HCT116 (cell line): Measurements from ENCODE around the gene FRRS1L. TPM values are rescaled to one million over a fixed set of nuclear protein-coding genes. Genes with fewer than 3 reads are reported as not detected.

ENCODE experiments used
- ATAC-seq: fragments of 200-7000 bp; cut with Tn5 transposase; 2 replicates; pipeline ENCODE4 v1.9.1; 2020; ENCODE audit warnings: mild to moderate bottlenecking, moderate library complexity
- BruUV-seq: library from RNA; stranded (reverse); fragments of 400-500 nt; replicated peaks from 2 replicates; lab custom pipeline; 2021; lab: Mats Ljungman, UMichigan
- CTCF ChIA-PET: fragments of 300-600 bp; sonication (Branson Sonifier 250); formaldehyde crosslinking; loops from one replicate; lab custom pipeline; 2021; ENCODE audit warnings: antibody characterized with exemption; lab: Charles Lee
- POLR2A ChIA-PET: fragments of 300-600, 350-600 bp; sonication (Branson Sonifier 250); formaldehyde crosslinking; loops from one replicate; lab custom pipeline; 2021; ENCODE audit warnings: antibody characterized with exemption; lab: Charles Lee
- RAD21 ChIA-PET, 2 experiments: fragments of 300-600 bp; sonication (Branson Sonifier 250); formaldehyde crosslinking; loops; one replicate each; lab custom pipeline; 2023; ENCODE audit warnings: low total read pairs in 2 of 2; ENCODE audit not compliant: uncharacterized antibody in 2 of 2, unreplicated experiment in 2 of 2, low non-redundant PET in 1 of 2; lab: Charles Lee
- DNase-seq: peaks from one replicate; pipeline ENCODE4 v3.0.0-alpha.2; 2010; ENCODE audit warnings: low read depth, low spot score
- H2AFZ ChIP-seq: fragments of 200-600 bp; shearing (Covaris generic), sonication (generic); 2 replicates; pipeline ENCODE4 v1.6.1; 2017; ENCODE audit warnings: low read depth, mixed run types, mixed read lengths, antibody characterized with exemption, low read length; ENCODE audit not compliant: poor library complexity, severe bottlenecking
- H3K27ac ChIP-seq: 2 replicates; pipeline ENCODE4 v1.5.1; 2012; ENCODE audit warnings: low read depth, low read length
- H3K27me3 ChIP-seq: fragments of 200-600 bp; sonication (generic); 2 replicates; pipeline ENCODE4 v1.6.1; 2016; ENCODE audit warnings: mixed run types, low read length, mixed read lengths; ENCODE audit not compliant: insufficient read depth
- H3K36me3 ChIP-seq, 2 experiments: fragments of 200-500 bp in 1 of 2; fragments of 200-600 bp in 1 of 2; sonication (Bioruptor generic) in 1 of 2; sonication (generic) in 1 of 2; 2 replicates each; pipeline versions ENCODE4 v1.5.1 to v1.6.1; 2014 to 2016; ENCODE audit warnings: low read length in 2 of 2, inconsistent platforms in 1 of 2, mixed read lengths in 1 of 2, mixed run types in 1 of 2; ENCODE audit not compliant: insufficient read depth in 2 of 2, control insufficient read depth in 1 of 2
- H3K4me1 ChIP-seq, 2 experiments: fragments of 200-600 bp in 1 of 2; sonication (generic) in 1 of 2; 2 replicates each; pipeline versions ENCODE4 v1.5.1 to v1.6.1; 2012 to 2017; ENCODE audit warnings: low read length in 2 of 2, inconsistent platforms in 1 of 2, mild to moderate bottlenecking in 1 of 2, mixed read lengths in 1 of 2, mixed run types in 1 of 2, moderate library complexity in 1 of 2; ENCODE audit not compliant: insufficient read depth in 2 of 2, control insufficient read depth in 1 of 2
- H3K4me2 ChIP-seq: fragments of 200-600 bp; sonication (generic); 2 replicates; pipeline ENCODE4 v1.6.1; 2017; ENCODE audit warnings: mixed run types, low read length, mixed read lengths
- H3K4me3 ChIP-seq, 2 experiments: fragments of 200-600 bp in 1 of 2; sonication (generic) in 1 of 2; replicated peaks in 1 of 2; 2 replicates each; pipeline ENCODE4 v1.5.1; 2011 to 2016; ENCODE audit warnings: low read length in 2 of 2, control low read depth in 1 of 2, low read depth in 1 of 2, mild to moderate bottlenecking in 1 of 2, mixed read lengths in 1 of 2, mixed run types in 1 of 2
- H3K79me2 ChIP-seq: fragments of 200-600 bp; sonication (generic); 2 replicates; pipeline ENCODE4 v1.6.1; 2017; ENCODE audit warnings: mild to moderate bottlenecking, mixed run types, low read length, moderate library complexity, mixed read lengths; ENCODE audit not compliant: insufficient read depth
- H3K9ac ChIP-seq: fragments of 200-600 bp; sonication (generic); 2 replicates; pipeline ENCODE4 v1.6.1; 2016; ENCODE audit warnings: low read length, mixed read lengths
- H3K9me2 ChIP-seq: fragments of 200-600 bp; sonication (generic), shearing (Covaris generic); 2 replicates; pipeline ENCODE4 v1.6.1; 2017; ENCODE audit warnings: mixed run types, mild to moderate bottlenecking, moderate library complexity; ENCODE audit not compliant: insufficient read depth
- H3K9me3 ChIP-seq, 2 experiments: fragments of 200-500 bp in 1 of 2; fragments of 200-600 bp in 1 of 2; sonication (Bioruptor generic) in 1 of 2; sonication (generic) in 1 of 2; 2 replicates each; pipeline ENCODE4 v1.6.1; 2014 to 2017; ENCODE audit warnings: low read length in 2 of 2, mixed read lengths in 2 of 2, inconsistent platforms in 1 of 2, low read depth in 1 of 2, mild to moderate bottlenecking in 1 of 2, mixed run types in 1 of 2, moderate library complexity in 1 of 2; ENCODE audit not compliant: control insufficient read depth in 1 of 2, insufficient read depth in 1 of 2
- H4K20me1 ChIP-seq: fragments of 200-600 bp; sonication (generic), shearing (Covaris generic); 2 replicates; pipeline ENCODE4 v1.6.1; 2017; ENCODE audit warnings: mixed run types, mild to moderate bottlenecking, moderate library complexity; ENCODE audit not compliant: insufficient read depth
- CTCF ChIP-seq, 3 experiments: fragments of 200-600 bp in 1 of 3; sonication (generic) in 1 of 3; IDR thresholded peaks in 2 of 3; conservative IDR thresholded peaks in 1 of 3; 2 replicates each; pipeline ENCODE4 v1.5.1; 2012 to 2017; ENCODE audit warnings: low read depth in 2 of 3, low read length in 2 of 3, antibody characterized with exemption in 1 of 3, borderline replicate concordance in 1 of 3, control low read depth in 1 of 3, mild to moderate bottlenecking in 1 of 3, mixed read lengths in 1 of 3, mixed run types in 1 of 3, moderate library complexity in 1 of 3; ENCODE audit not compliant: insufficient read depth in 1 of 3
- EZH2phosphoT487 ChIP-seq: fragments of 200-600 bp; IDR thresholded peaks from 2 replicates; pipeline ENCODE4 v1.6.1; 2018; ENCODE audit warnings: antibody characterized with exemption, borderline replicate concordance
- JUND ChIP-seq: IDR thresholded peaks from 2 replicates; pipeline ENCODE4 v1.6.1; 2012
- MAX ChIP-seq: IDR thresholded peaks from 2 replicates; pipeline ENCODE4 v1.6.1; 2012
- POLR2AphosphoS5 ChIP-seq: IDR thresholded peaks from 2 replicates; pipeline ENCODE4 v1.6.1; 2011; ENCODE audit warnings: mild to moderate bottlenecking, low read depth, low read length, moderate library complexity
- REST ChIP-seq: IDR thresholded peaks from 2 replicates; pipeline ENCODE4 v1.6.1; 2012; ENCODE audit warnings: low read depth
- ZFX ChIP-seq: fragments of 450-650 bp; IDR thresholded peaks from 2 replicates; pipeline ENCODE4 v1.6.1; 2017
- intact Hi-C: fragments of 100-400 bp; cut with micrococcal nuclease; formaldehyde crosslinking; loops from 2 replicates; pipeline ENCODE4 v1.10.0; 2022
- total RNA-seq: library from RNA; stranded (reverse); gene quantifications from one replicate; pipeline ENCODE4 v1.2.1, GENCODE V29; 2021; ENCODE audit not compliant: unreplicated experiment

FRRS1L gene
- total RNA-seq, 1 experiment from 2014 or later: not detected

GRCh38 chr9:109212768-109213167, 45.7 kb upstream of the FRRS1L start:
- no peaks in the 10 kb centered on the region for H4K20me1 ChIP-seq
- H3K9ac ChIP-seq: no peak overlapping the region
- POLR2A ChIA-PET: no interaction called here
- no peak overlapping the region for H2AFZ ChIP-seq
- no peaks in the 10 kb centered on the region for H3K36me3 ChIP-seq
- no peaks in the 10 kb centered on the region for H3K4me1 ChIP-seq
- TF ChIP-seq CTCF (IDR thresholded peaks at IDR 0.05 in 2 of 3, conservative IDR thresholded peaks at IDR 0.05 in 1 of 3; ENCODE audit: borderline replicate concordance in 1 of 3, insufficient read depth in 1 of 3, low read depth in 2 of 3, low read length in 2 of 3) (no peak), ZFX (no peak), REST (no peak), MAX (no peak), POLR2AphosphoS5 (no peak), EZH2phosphoT487 (no peak), JUND (no peak)
- TF ChIP-seq, all 23 proteins: peak for 0
- Histone ChIP-seq H3K9me2 (no peaks in the 10 kb centered on the region), H3K4me3 (no peak overlapping the region), H3K79me2 (no peaks in the 10 kb centered on the region), H3K9me3 (no peaks in the 10 kb centered on the region), H3K27me3 (no peaks in the 10 kb centered on the region), H3K27ac (no peak overlapping the region), H3K4me2 (no peak overlapping the region)
- ATAC-seq (no peak), DNase-seq (no peak)
- ChIA-PET CTCF (no interaction called here), RAD21 (no interaction called here)
- BruUV-seq: no TSS peak
- intact Hi-C loops: no loop called here
